ENCODE data around the gene NAV2.

DNA sequence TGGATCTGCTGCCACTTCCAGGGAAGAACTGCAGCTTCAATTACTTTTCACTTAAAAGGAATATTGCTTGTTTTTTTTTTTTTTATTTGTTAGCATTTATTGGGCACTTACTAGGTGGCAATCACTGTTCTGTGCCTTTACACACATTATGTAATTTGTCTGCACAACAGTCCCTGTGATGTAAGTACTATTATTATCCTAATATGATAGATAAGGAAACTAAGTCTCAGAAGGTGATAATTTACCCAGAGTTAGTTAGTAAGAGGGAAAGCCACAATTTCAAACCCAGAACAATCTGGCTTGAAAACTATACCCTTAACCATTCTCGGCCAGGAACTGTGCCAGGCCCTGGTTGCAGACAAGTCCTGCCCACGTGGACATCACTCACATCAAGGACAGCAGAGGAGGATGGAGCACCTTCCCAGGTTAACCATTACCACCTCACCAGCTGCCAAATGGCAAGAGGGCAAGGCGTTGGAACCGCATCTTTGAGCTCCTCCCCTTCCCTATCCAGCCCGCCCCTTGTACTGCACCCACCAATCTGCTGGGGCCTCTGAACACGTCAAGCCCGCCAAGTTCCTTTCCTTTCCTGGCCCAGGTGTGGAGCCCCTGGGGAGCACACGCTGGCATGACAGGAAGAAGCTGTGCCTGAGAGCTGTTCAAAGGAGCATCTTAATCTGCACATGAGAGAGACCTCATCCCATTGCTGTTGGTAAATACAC lies 78.4 kb downstream of the NAV2 start:
- TF ChIP-seq, protein P1, sequence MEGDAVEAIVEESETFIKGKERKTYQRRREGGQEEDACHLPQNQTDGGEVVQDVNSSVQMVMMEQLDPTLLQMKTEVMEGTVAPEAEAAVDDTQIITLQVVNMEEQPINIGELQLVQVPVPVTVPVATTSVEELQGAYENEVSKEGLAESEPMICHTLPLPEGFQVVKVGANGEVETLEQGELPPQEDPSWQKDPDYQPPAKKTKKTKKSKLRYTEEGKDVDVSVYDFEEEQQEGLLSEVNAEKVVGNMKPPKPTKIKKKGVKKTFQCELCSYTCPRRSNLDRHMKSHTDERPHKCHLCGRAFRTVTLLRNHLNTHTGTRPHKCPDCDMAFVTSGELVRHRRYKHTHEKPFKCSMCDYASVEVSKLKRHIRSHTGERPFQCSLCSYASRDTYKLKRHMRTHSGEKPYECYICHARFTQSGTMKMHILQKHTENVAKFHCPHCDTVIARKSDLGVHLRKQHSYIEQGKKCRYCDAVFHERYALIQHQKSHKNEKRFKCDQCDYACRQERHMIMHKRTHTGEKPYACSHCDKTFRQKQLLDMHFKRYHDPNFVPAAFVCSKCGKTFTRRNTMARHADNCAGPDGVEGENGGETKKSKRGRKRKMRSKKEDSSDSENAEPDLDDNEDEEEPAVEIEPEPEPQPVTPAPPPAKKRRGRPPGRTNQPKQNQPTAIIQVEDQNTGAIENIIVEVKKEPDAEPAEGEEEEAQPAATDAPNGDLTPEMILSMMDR (IDR thresholded peaks at IDR 0.05; ENCODE audit: low read length), result no peak
- TF ChIP-seq EZH2 (optimal IDR thresholded peaks at IDR 0.05; ENCODE audit: low read depth, low read length) (no peak), EZH2phosphoT487 (IDR thresholded peaks at IDR 0.05; ENCODE audit: low read length) (no peak)
